Stimulated activated CD8-positive, alpha-beta memory T cell treated with anti-CD3 and anti-CD28 coated beads, Interleukin-4, amount 100 ng/mL, for 48 hours (primary cell): ENCODE results near the gene RNF167.
A peak's percentile ranks its signal among the peaks of the same experiment; 100 is the strongest.

Source experiments
- DNase-seq: peaks from one replicate; pipeline ENCODE4 v3.0.0-alpha.2; 2020

RNF167 gene

DNA sequence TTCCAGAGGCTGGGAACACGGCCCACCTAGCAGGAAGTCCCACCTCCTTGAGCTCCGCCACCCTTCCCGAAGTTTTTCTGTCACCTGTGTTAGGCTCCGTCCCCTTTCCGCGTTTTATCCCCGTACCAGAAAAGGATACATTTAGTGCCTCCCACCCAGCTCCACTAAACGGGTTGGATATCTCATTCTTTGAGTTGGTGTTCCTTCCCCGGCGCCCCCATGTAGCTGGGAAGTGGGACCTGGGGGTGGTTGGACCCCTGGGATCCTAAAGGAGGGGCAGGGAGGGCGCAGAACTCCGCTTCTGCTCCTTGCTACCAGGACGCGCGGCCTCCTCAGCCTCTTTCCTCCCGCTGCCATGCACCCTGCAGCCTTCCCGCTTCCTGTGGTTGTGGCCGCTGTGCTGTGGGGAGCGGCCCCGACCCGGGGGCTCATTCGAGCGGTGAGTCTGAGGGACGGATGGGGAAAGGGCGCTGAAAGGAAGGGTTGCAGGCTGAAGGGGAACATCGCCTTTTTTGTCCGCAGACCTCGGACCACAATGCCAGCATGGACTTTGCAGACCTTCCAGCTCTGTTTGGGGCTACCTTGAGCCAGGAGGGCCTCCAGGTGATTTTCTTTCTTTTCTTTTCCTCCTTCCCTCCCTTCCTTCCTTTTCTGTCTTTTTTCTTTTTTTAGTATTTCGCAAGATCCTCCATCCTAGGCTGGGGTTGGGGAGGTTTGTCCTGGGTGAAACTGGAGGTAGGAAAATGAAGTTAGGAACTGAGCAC lies 669 bp downstream of the RNF167 start:
- peak; percentile 65 for DNase-seq

DNA sequence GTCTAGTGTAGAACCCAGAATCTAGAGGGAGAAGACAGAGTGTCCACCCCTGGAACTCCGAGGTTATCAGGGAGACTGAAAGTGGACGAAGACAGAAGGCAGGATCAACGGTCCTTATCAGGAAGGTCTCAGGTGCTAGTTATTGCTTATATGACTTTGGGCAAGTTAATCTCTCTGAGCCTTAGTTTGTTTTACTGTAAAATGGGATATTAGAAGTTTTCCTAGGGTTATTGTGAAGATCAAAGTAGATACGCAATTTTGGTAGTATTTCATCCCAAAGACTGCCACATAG lies 1.2 kb downstream of the RNF167 start:
- DNase-seq: no peak

DNA sequence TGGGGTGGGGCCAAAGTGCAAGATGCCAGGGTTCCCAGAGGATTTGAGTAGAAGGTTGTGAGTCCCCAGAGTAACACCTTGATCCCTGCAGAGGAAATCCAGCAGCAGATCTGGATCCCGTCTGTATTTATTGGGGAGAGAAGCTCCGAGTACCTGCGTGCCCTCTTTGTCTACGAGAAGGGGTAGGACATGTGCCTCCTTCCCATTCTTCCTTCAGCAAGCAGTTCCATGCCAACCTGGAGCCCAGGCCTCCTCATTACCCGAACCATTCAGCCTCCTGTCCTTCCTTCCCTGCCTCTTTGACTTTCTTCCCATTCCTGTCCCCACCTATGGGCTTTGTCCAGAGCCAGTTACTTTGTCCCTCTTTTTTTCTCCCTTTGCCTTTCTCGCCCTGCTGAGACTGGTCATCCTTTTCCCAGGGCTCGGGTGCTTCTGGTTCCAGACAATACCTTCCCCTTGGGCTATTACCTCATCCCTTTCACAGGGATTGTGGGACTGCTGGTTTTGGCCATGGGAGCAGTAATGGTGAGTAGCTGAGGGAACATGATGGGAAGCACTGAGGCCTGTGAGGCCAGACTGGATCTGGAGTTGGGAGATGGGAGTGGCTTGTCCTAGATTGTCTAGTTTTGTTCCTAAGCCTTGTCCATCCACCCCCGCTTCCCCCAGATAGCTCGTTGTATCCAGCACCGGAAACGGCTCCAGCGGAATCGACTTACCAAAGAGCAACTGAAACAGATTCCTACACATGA lies 2.9 kb downstream of the RNF167 start:
- no peak for DNase-seq

DNA sequence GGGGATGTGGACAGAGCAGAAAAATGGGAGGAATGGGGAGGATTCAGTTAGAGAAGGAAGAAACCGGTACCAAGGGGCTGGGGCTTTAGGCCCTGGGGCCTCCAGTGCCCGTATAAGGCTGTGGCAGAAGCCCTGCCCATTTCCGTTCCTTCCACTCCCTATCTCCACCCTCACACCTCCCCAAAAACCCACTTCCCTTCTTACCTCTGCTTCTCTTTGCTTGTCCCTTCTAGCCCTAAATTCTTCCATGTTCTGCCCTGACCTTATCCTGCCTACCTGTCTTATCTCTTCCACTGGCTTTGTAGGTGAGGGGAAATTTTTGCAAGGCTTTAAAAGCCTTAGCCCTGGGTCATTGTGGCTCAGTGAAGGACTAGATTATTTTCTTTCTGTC lies 4.1 kb downstream of the RNF167 start:
- peak; percentile 70 for DNase-seq

DNA sequence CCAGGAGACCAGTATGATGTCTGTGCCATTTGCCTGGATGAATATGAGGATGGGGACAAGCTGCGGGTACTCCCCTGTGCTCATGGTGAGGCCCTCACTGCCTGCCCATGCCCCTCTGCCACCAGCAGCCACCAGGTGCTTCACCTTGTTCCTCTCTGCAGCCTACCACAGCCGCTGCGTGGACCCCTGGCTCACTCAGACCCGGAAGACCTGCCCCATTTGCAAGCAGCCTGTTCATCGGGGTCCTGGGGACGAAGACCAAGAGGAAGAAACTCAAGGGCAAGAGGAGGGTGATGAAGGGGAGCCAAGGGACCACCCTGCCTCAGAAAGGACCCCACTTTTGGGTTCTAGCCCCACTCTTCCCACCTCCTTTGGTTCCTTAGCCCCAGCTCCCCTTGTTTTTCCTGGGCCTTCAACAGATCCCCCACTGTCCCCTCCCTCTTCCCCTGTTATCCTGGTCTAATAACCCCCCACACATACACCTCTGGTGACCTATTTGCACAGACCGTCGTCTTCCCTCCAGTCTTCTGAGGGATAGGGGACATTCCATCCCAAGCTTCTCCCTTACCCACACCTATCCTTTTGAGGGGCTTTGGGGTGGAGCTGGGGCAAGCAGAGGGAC lies 4.6 kb downstream of the RNF167 start:
- peak; percentile 65 for DNase-seq

DNA sequence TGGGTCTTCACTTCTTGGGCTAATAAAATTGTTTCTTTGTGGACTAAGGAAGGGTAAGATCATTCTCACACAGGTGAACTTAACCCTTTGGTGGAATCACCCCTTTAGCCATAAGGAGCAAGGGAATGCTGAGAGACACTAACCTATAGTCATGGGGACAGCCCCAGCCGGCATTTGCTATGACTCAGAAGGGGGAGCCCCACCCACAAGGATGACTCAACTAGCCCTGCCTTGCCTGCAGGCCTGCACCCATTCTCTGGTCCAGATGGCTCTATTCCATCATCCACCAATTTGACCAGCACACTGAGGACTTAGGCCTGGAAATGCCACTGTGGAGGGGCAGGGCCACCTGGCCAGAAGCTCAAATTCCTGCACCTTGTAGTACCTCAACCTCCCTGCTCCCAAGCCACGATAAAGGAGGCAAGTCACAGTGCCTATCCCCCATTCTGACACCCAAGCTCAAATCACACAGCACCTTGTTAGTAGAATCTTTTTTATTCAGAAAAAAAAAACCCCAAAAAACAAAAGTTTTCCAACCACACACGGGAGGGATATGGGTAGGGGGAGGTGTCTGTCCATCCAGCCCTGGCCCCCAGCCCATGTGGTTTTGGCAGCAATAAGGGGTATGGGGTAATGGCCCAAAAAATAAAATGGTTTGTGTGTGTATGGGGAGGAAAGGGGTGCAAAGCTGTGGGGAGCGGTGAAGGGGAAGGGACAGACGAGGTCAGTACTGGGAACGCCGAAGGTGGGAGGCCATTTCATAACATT lies 5.3 kb downstream of the RNF167 start:
- DNase-seq: peak; percentile 92

DNA sequence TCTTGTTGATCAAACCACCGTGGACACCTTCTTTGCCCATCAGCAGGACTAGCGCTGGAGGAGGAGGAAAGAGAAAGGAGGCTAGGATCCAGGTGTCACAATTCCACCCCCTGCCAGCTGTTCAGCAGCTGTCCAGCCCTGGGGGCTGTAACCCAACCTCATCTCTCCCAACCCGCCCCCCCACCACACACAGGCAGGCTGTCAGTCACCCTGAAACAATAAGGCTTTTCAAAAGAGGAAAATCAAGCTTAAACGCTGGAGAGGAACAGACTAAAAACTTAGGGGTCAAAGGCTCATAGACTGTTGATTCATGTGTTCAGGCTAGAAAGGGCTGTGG lies 5.8 kb downstream of the RNF167 start:
- DNase-seq: no peak

DNA sequence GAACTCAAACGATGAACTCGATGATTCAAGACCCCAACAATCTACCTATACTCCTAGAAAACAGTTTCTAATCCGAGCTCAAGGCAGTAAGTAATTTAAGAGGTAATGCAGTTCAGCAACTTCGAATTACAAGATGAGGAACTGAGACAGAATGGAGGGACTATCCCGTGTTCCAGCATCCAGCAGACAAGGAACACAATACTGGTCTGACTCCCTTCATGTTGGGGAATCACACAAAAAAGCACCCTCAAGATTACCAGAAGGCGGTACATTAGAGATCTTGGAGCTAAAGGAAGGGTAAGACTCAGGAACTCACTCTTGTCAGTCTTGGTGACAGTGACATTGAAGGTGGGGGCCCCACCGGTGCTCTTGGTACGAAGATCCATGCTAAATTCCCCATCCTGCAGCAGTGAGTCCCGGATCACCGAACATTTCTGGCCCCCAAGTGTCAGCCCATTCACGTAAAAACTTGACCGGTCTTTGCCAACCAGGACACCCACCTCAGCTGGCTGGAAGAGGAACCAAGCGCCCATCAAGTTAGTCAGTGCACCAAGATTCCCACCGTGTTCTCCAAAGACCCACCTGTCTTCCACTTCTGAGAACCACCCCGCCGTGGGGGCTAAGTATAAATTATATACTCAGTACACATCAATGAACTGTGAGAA lies 6.4 kb downstream of the RNF167 start:
- no peak for DNase-seq

DNA sequence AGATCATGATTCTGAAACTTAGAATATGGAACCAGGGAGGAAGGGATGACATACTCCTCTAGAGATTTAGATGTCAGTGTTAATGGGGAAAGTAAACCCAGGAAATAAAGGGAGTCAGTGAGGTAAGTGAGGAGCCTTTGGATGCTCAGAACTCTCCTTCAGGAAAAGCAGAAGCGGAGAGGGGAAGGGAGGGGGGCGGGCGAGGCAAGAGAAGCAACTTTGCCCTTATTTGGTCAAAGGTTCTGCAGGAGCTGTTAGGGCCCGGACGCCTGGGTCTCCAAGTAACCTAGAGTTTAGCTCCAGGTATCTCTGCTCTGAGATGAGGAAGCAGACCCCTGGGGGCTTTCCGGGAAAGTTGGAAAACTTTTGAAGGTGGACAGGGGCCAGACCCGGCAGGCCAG lies 6.9 kb downstream of the RNF167 start:
- DNase-seq: no peak

DNA sequence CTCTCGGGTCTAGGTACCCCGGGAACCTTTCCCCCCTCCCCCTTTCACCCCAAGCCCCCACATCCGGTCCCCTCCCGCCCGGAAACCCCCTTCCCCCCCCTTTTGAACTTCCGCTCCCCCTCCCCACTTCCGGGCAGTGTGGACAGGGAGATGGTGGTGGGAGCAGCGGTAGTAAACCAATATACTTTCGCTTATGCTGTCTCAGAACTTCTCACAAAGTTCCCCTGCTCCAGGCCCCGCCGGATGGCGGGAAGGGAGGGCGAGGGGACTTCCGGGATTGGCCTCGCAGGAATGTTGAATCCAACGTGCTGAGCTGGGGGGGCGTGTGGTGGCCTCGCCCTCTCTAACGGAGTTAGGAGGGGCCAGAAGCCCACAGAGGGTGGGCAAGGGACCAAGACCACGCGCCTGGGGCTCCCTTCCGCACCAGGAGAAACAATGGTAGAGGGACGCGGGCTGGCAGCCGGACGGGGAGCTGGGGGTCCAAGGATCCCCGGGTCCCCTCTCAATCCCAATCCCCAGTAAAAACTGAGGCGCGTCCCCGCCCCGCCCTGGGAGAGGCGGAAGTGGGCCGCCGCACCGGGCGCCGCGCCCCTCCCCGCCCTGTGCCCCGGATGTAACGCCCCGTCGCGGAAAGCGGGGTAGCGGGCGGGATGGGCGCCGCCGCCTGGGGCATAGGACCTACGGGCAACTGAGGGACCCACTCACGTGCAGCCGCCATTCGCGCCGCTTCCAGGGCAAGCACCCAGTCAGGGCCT lies 7.5 kb downstream of the RNF167 start:
- peak; percentile 80 for DNase-seq

DNA sequence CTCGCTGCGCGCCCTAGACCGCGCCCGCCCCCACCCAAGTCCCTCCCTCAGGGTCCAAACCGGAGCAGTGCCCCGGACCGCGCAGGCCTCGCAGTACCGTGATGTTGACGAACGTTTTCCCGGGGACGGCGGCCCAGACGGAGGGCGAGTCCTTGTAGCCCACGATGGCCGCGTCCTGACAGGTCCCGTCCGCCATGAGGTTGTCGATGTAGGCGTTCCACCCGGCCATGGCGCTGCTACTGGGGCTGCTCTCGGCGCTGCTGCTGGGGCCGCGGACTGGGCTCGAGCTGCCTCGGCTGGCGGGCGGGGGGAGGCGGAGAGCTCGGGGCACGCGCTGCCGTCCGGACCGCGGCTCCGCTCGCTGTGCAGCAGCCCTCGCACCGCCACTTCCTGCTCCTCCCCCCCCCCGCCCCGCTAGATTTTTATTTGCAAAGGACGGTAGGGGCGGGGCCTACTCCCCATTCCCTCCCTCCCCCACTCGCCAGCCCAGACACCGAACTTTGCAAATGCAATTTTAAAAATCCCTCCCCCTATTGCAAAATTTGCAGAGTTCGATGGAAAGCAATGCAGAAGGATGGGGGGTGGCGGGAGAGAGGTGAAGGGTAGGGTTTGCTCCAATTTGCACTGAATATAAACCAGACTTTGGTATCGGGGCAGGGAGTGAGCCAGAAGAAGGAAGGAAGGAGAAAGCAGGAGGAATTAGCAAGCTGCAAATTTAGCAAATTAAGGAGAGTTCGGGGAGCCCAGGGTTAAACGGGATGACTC lies 8.3 kb downstream of the RNF167 start, which contains the start of gene PFN1:
Gene PFN1, minus strand, starts transcription at position 365 of the 765 bp plus-strand sequence. Its CDS starts 136 bp downstream, at position 229.
- peak; percentile 94 for DNase-seq

DNA sequence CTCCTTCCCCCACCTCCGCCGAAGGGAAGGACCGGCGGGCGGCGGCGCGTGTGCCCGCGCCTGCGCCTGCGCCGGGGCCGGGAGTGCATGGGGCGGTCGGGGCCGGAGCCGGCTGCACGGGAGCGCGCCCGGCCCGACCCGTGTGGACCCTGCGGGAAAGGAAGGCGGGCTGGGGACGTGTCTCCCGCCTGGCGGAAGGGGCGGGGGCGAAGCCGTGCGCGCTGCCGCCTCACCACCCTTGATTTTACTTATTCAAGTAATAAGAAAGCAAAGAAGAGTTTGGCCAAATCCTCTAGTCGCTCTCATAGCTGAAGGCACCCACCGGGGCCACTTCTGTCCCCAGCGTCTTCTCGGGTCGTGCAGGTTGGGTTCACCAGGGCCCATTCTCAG lies 8.9 kb downstream of the RNF167 start:
- DNase-seq: peak; percentile 84

DNA sequence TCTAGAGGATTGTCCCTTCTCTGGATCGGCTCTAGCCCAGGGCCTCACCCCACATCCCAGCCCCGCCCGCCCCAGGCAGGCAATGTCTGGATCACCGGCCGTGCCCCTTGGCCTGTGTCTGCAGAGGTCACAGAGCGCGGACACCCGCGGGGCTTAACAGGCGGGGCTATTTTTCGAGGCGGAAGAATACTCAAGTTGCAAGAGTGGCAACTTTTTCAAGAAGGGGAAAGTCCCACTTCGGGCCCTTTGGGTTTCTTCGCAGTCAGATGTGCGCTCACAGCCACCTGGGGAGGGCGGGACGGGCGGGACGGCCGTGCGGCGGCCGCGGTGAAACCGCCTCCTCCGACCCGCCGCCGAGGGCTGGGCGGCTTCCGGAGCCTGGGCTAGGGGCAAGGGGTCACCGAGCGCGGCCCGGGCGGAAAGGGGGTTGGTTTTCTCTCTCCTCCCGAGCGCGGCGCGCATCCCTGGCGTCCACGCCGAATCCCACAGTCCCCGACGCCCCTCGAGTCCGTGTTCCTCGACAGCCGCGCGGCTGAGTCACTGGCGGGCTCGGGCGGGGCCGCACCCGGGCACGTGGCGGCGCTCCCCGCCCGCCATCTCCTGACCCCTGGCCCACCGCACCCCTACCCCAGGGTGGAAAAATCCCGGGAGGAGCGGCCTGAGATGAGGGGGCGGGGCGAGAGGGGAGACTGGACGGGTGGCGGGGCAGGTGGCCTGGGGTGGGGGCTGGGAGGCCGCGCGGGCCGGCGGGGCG lies 9.4 kb downstream of the RNF167 start:
- peak; percentile 80 for DNase-seq

DNA sequence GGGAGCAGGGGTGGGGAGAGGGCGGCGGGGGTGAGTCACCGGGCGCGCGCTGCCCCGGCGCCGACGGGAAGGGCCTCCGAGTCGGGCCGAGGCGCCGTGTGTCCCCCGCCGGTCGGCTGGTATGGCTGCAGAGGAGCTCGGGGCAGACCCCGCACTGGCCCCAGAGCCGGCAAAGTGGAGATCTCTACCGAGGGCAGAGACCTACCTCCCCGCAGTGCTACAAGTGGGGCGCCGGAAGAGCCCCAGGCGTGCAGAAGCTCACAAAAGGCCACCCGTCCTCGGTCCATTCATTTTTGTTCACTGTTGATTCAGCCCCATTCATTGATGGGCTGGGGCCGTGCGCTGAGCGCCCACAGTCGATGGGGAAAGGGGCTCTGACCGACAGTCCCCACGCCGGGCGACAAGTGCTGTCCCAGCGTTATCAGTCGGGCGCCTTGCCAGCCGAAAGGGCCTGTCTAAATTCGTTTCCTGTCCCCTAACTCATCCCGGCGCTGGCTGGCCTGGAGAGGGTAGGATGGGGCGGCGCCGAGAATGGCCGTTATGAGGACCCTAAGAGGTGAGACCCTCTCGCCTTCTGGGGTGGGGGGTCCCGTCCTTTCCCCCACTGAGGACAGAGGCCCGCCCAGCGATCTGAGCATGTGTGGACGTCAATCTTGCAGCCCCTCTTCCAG lies 10.1 kb downstream of the RNF167 start:
- DNase-seq: peak; percentile 63

DNA sequence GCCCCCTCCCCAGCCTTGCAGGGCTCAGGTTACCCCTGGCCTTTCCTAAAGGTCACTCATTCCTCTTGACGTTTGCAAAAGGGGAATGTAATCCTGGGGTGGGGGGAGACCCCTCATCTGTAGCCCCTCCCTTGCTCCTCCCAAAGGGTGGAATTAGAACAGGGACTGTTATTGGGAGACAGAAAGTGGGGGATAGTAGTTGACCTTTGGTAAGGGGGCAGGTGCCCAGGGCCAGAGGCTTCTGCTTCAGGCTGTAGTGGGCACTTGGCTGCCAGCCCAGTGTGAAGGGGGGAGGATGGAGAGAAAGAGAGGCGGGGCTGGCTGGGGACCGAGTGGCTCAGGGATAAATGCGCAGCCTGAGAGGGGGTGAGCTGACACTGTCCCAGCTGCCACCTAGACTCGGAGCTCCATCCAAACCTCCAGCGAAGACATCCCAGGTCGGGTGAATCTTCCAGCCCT lies 10.7 kb downstream of the RNF167 start, which contains the start of gene ENO3:
Gene ENO3, plus strand, starts transcription at position 374 of the 459 bp plus-strand sequence. CDS start 711 bp downstream, outside the sequence.
- no peak for DNase-seq

DNA sequence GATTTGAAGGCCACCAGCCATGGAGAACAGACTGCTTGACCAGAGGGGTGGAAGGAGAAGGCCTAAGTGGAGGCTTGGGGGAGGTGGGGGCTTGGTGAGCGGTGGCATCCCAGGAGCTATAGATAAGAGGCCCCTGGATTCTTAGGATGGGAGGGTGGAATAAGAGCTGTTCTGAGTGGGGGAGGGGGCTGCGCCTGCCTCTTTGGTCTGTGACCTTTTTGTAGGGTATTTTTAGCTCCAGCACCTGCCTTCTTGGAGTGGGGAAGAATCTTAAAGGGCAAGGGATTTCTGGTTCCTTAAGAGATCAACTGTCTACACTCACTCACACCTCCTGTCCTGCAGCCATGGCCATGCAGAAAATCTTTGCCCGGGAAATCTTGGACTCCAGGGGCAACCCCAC lies 11.4 kb downstream of the RNF167 start:
- no peak for DNase-seq

DNA sequence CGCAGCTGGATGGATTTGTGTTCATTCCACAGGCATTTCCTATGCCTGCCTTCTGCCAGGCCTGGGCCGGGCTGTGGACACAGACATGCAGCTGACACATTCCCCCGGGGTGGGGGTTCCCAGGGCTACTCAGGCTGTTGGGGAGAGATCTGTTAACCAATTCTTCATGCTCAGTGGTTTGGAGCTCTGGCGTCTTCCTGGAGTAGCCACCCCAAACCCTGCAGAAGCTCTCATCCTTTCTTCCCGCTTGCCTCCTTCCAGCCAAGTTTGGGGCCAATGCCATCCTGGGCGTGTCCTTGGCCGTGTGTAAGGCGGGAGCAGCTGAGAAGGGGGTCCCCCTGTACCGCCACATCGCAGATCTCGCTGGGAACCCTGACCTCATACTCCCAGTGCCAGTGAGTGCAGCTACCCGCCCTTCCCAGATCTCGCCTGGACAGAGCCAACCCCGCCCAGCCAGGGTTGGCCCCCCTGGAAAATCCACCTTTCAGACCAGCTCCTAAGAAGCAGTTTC lies 13.4 kb downstream of the RNF167 start:
- no peak for DNase-seq

DNA sequence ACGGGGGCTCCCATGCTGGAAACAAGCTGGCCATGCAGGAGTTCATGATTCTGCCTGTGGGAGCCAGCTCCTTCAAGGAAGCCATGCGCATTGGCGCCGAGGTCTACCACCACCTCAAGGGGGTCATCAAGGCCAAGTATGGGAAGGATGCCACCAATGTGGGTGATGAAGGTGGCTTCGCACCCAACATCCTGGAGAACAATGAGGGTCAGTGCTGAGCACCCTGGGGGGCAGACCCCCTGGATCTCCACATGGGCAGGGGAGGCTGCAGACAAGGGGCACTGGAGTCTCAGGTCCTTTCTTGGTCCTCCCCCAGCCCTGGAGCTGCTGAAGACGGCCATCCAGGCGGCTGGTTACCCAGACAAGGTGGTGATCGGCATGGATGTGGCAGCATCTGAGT lies 15.0 kb downstream of the RNF167 start:
- no peak for DNase-seq

DNA sequence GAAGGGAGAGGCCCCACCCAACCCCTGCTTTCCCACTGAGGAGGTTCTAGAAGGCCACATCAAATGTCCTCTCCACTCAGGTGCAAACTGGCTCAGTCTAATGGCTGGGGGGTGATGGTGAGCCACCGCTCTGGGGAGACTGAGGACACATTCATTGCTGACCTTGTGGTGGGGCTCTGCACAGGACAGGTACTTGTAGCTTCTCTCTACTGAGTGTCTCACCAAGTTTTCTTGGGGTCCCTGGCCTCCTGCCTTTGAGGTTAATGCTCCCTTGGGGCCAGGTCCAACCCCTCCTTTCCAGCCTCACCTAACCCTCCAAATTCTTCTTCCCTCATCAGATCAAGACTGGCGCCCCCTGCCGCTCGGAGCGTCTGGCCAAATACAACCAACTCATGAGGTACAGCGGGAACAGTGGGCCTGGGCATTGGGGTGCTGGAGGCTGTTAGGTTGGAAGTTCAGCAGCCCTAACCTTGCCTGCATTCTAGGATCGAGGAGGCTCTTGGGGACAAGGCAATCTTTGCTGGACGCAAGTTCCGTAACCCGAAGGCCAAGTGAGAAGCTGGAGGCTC lies 16.5 kb downstream of the RNF167 start:
- peak; percentile 74 for DNase-seq
